GM12872 (cell line): ENCODE data around the gene CSNK1G1.

Experiments used
- CTCF ChIP-seq: IDR thresholded peaks from 3 replicates; pipeline ENCODE4 v1.5.1; 2011; ENCODE audit warnings: low read depth, mild to moderate bottlenecking, low read length, moderate library complexity; ENCODE audit not compliant: insufficient read depth

CSNK1G1 gene

DNA sequence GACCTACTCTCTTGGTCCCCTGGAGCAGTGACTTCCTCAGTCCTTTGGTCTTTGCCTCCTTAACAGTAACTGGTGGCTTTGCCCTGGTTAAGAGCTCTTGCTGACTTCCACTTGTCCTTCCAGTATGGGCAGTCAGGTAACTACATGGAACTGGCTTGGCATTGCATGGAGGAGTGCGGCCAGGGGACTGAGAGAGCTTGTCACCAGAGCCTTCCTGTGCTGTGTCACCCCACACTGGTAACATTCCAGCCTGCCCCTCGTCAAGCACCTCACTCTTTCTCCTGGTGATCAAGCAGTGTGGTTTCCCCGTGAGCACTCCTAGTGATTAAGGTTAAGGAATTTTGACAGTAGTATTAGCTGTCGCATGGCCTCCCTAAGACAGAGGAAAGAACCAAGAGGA is 223.8 kb downstream of the CSNK1G1 start:
- no peak for TF ChIP-seq CTCF

DNA sequence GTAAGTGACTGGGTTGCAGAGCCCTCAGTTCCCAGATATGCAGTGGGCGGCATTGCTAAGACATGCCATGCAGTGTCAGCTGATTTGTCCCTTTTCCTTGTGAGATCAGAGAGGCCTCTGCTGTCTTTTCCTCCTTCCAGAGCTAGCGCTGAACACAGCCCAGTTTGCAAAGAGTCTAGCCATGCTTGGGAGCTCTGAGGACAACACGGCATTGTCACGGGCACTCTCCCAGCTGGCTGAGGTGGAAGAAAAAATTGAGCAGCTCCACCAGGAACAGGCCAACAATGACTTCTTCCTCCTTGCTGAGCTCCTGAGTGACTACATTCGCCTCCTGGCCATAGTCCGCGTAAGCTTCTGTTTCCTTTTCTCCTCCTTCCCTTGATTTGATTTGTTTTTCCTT is 224.4 kb downstream of the CSNK1G1 start:
- no peak for TF ChIP-seq CTCF

GRCh38 chr15:64130159-64130558 is 225.8 kb downstream of the CSNK1G1 start:
- no peak for TF ChIP-seq CTCF

- TF ChIP-seq CTCF: no peak
Measured at GRCh38 chr15:64127521-64128270, 228.3 kb downstream of the CSNK1G1 start.

DNA sequence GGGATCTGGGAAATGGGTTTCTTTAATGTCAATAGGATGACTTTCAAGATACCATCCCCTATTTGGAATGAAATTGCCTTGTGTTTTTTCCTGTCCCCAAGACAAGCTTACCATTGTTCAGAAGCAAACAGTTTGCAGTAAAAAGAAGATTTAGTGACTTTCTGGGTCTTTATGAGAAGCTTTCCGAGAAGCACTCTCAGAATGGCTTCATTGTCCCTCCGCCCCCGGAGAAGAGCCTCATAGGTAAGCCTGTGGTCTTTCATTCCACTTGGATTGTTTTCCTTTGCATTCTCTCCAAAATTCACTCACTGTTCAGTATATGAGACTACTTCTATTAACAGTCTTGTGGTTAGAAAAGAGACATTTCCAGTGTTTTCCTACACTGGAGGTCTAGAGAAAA is 230.0 kb downstream of the CSNK1G1 start:
- TF ChIP-seq CTCF: no peak

GRCh38 chr15:64122936-64123351 is 233.0 kb downstream of the CSNK1G1 start:
- TF ChIP-seq CTCF: no peak

- TF ChIP-seq CTCF: no peak
Measured at GRCh38 chr15:64122444-64122843, 233.5 kb downstream of the CSNK1G1 start.

DNA sequence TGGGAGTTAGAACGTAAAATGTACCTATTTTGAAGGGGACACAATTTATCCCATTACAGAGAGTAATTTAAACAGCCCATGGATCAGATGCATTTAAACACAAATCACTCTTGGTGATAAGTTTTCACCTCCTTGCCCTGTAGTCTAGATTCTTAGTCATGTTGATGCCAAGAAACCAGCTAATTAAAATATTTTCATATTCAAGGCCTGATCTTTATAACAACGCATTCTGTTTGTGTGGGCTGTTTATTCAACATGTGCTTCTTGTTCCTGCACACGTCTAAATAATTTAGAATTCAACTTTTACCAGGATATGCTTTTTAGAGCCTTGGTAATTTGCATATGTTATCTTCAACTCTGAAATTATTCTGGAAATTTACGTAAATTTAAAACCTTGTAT is 234.4 kb downstream of the CSNK1G1 start:
- TF ChIP-seq CTCF: no peak
